ENCODE measurements around the gene CCDC81.

Gene CCDC81

DNA sequence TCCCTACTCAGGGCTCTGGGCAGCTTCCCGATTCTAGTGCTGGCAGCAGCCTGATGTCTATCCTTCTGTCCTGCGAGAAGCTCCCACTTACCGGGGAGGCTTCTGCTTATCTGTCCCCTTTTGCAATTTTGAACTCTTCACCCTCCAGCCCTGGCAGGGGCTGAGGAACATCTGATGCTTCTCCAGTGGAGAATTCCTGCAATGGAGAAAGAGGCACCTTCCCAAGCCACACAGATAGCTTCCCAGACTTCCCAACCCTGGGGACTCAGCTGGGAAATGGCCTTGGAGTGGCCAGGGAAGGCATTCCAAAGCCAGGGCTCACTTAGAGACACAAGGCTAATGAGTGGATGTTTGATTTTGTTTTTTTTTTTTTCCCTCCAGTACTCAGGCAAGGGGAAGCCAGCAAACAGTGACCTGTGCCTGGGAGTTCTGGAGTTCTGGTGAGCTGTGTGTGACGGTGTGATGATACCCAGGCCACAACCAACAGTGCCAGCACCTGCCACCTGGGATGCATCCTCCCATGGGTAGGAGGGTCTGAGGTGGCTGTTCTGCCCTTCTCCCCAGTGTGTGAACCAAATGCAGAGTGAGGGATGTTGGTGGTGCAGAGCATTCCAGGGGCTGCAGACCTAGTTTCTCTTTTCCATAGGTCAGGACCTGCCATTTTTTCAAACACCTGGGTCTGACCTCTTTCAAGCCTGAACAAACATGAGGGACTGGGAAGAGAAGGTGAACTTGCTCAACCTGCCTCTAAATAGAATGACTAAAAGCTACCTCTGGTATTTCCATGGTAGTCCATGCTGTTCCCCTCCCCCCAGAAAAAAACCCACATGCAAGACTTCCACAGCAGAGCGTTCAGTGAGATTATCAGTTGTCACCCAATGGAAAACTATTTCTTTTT is 95.1 kb downstream of the CCDC81 start:
- no peak for FAIRE-seq
